ENCODE data around the gene COMMD10. TPM values are rescaled to one million over a fixed set of nuclear protein-coding genes. Genes with fewer than 3 reads are reported as not detected.
A peak's percentile ranks its signal among the peaks of the same experiment; 100 is the strongest.

The COMMD10 gene
- total RNA-seq, 1 donor from 2014 or later = 28.6 TPM

- H3K36me3 Mint-ChIP-seq = no peaks in the 10 kb centered on the region
- H3K27me3 Mint-ChIP-seq = no peaks in the 10 kb centered on the region
- DNase-seq (ENCODE audit: extremely low spot score, unreplicated experiment) = no peak
- no peak overlapping the region for H3K4me3 Mint-ChIP-seq
- no peak for TF ChIP-seq CTCF (conservative IDR thresholded peaks at IDR 0.05)
- no peaks in the 10 kb centered on the region for H3K9me3 Mint-ChIP-seq
- no peak overlapping the region for H3K27ac Mint-ChIP-seq
- H3K4me1 Mint-ChIP-seq (ENCODE audit: unreplicated experiment) = no peaks in the 10 kb centered on the region
These were observed 20.9 kb upstream of the COMMD10 start for GRCh38 chr5:116063950-116064349.

- no peaks in the 10 kb centered on the region for H3K4me1 Mint-ChIP-seq (ENCODE audit: unreplicated experiment)
- H3K27me3 Mint-ChIP-seq = no peaks in the 10 kb centered on the region
- H3K36me3 Mint-ChIP-seq = no peaks in the 10 kb centered on the region
- H3K4me3 Mint-ChIP-seq = no peak overlapping the region
- no peak for DNase-seq (ENCODE audit: extremely low spot score, unreplicated experiment)
- H3K9me3 Mint-ChIP-seq = no peaks in the 10 kb centered on the region
- TF ChIP-seq CTCF (conservative IDR thresholded peaks at IDR 0.05) = peak; percentile 95
- H3K27ac Mint-ChIP-seq = no peak overlapping the region
These were observed 16.7 kb upstream of the COMMD10 start for GRCh38 chr5:116068028-116068632.

GRCh38 chr5:116071211-116071610 lies 13.6 kb upstream of the COMMD10 start:
- H3K27me3 Mint-ChIP-seq = no peaks in the 10 kb centered on the region
- H3K9me3 Mint-ChIP-seq = no peaks in the 10 kb centered on the region
- H3K27ac Mint-ChIP-seq = no peak overlapping the region
- DNase-seq (ENCODE audit: extremely low spot score, unreplicated experiment) = no peak
- no peak for TF ChIP-seq CTCF (conservative IDR thresholded peaks at IDR 0.05)
- H3K4me1 Mint-ChIP-seq (ENCODE audit: unreplicated experiment) = no peaks in the 10 kb centered on the region
- no peak overlapping the region for H3K4me3 Mint-ChIP-seq
- H3K36me3 Mint-ChIP-seq = no peaks in the 10 kb centered on the region

GRCh38 chr5:116075191-116075831 lies 9.5 kb upstream of the COMMD10 start:
- no peak overlapping the region for H3K27ac Mint-ChIP-seq
- no peaks in the 10 kb centered on the region for H3K4me1 Mint-ChIP-seq (ENCODE audit: unreplicated experiment)
- H3K36me3 Mint-ChIP-seq = no peaks in the 10 kb centered on the region
- DNase-seq (ENCODE audit: extremely low spot score, unreplicated experiment) = no peak
- H3K9me3 Mint-ChIP-seq = no peaks in the 10 kb centered on the region
- TF ChIP-seq CTCF (conservative IDR thresholded peaks at IDR 0.05) = no peak
- H3K4me3 Mint-ChIP-seq = no peak overlapping the region
- H3K27me3 Mint-ChIP-seq = no peaks in the 10 kb centered on the region

- H3K36me3 Mint-ChIP-seq = no peaks in the 10 kb centered on the region
- no peak for TF ChIP-seq CTCF (conservative IDR thresholded peaks at IDR 0.05)
These were observed 8.3 kb upstream of the COMMD10 start for GRCh38 chr5:116076496-116076895.

More at GRCh38 chr5:116076496-116076895, 8.3 kb upstream of the COMMD10 start:
- Mint-ChIP-seq H3K27ac (no peak overlapping the region), H3K4me1 (ENCODE audit: unreplicated experiment) (no peaks in the 10 kb centered on the region), H3K27me3 (no peaks in the 10 kb centered on the region), H3K9me3 (no peaks in the 10 kb centered on the region), H3K4me3 (no peak overlapping the region)
- DNase-seq (ENCODE audit: extremely low spot score, unreplicated experiment) = no peak
